Measurements from ENCODE around the gene RCN1.

The RCN1 gene

GRCh38 chr11:32151027-32151426, 60.2 kb downstream of the RCN1 start:
- no peak for TF ChIP-seq CTCF (IDR thresholded peaks at IDR 0.05)
- H3K27me3 ChIP-seq = peaks cover 0 to 3% of the 10 kb centered on the region in 2 donors
- intact Hi-C loops (cut with DNase I; ENCODE audit: low total_unique reads) = no loop called here
- no peak overlapping the region for H3K27ac ChIP-seq
- no peaks in the 10 kb centered on the region for H3K9me3 ChIP-seq
- DNase-seq = no peak
- H3K4me1 ChIP-seq = no peaks in the 10 kb centered on the region
- no peaks in the 10 kb centered on the region for H3K36me3 ChIP-seq
- H3K4me3 ChIP-seq = no peak overlapping the region

GRCh38 chr11:32152216-32152615, 61.3 kb downstream of the RCN1 start:
- Histone ChIP-seq H3K36me3 (no peaks in the 10 kb centered on the region), H3K4me1 (no peaks in the 10 kb centered on the region), H3K27me3 (peaks cover 0 to 3% of the 10 kb centered on the region in 2 donors), H3K9me3 (no peaks in the 10 kb centered on the region), H3K4me3 (no peak overlapping the region), H3K27ac (no peak overlapping the region)
- TF ChIP-seq CTCF (IDR thresholded peaks at IDR 0.05) = no peak
- intact Hi-C loops (cut with DNase I; ENCODE audit: low total_unique reads) = no loop called here
- DNase-seq = no peak

GRCh38 chr11:32152821-32153220, 61.9 kb downstream of the RCN1 start:
- H3K9me3 ChIP-seq = no peaks in the 10 kb centered on the region
- peaks cover 0 to 3% of the 10 kb centered on the region in 2 donors for H3K27me3 ChIP-seq

GRCh38 chr11:32153747-32154146, 62.9 kb downstream of the RCN1 start:
- H3K36me3 ChIP-seq = no peaks in the 10 kb centered on the region
- DNase-seq = no peak
- TF ChIP-seq CTCF (IDR thresholded peaks at IDR 0.05) = no peak
- intact Hi-C loops (cut with DNase I; ENCODE audit: low total_unique reads) = no loop called here
- H3K27me3 ChIP-seq = peaks cover 0 to 3% of the 10 kb centered on the region in 2 donors
- no peaks in the 10 kb centered on the region for H3K4me1 ChIP-seq
- no peak overlapping the region for H3K27ac ChIP-seq
- H3K9me3 ChIP-seq = no peaks in the 10 kb centered on the region
- H3K4me3 ChIP-seq = no peak overlapping the region

More at GRCh38 chr11:32152821-32153220, 61.9 kb downstream of the RCN1 start:
- no peak overlapping the region for H3K27ac ChIP-seq
- DNase-seq = no peak
- no peaks in the 10 kb centered on the region for H3K36me3 ChIP-seq
- no peaks in the 10 kb centered on the region for H3K4me1 ChIP-seq
- H3K4me3 ChIP-seq = no peak overlapping the region
- intact Hi-C loops (cut with DNase I; ENCODE audit: low total_unique reads) = no loop called here
- no peak for TF ChIP-seq CTCF (IDR thresholded peaks at IDR 0.05)

- H3K36me3 ChIP-seq = no peaks in the 10 kb centered on the region
- no peak for TF ChIP-seq CTCF (IDR thresholded peaks at IDR 0.05)
Observed at GRCh38 chr11:32154275-32154674, 63.4 kb downstream of the RCN1 start.

More at GRCh38 chr11:32154275-32154674, 63.4 kb downstream of the RCN1 start:
- intact Hi-C loops (cut with DNase I; ENCODE audit: low total_unique reads) = no loop called here
- no peak for DNase-seq
- no peak overlapping the region for H3K4me3 ChIP-seq
- H3K4me1 ChIP-seq = no peaks in the 10 kb centered on the region
- no peaks in the 10 kb centered on the region for H3K9me3 ChIP-seq
- H3K27me3 ChIP-seq = peaks cover 0 to under 1% of the 10 kb centered on the region in 2 donors
- no peak overlapping the region for H3K27ac ChIP-seq

All from tibial artery (tissue), 4 donors.